WTC11 (cell line): ENCODE data around the gene DHX30. TPM values are rescaled to one million over a fixed set of nuclear protein-coding genes. Genes with fewer than 3 reads are reported as not detected.

ENCODE experiments used
- ATAC-seq: fragments of 200-7000 bp; cut with Tn5 transposase; 2 replicates; pipeline ENCODE4 v1.10.0; 2021; ENCODE audit warnings: mild to moderate bottlenecking, moderate library complexity
- Bru-seq: library from RNA; stranded (reverse); fragments of 400-500 nt; gene quantifications from one replicate; lab custom pipeline; 2021; lab: Mats Ljungman, UMichigan
- CTCF ChIA-PET: fragments of 300-600 bp; sonication (Branson Sonifier 250); formaldehyde crosslinking; loops from one replicate; lab custom pipeline; 2021; ENCODE audit warnings: antibody characterized with exemption; lab: Charles Lee
- POLR2A ChIA-PET: fragments of 350-600 bp; sonication (Branson Sonifier 250); formaldehyde crosslinking; loops from one replicate; lab custom pipeline; 2021; ENCODE audit warnings: antibody characterized with exemption; lab: Charles Lee
- DNase-seq: peaks from one replicate; pipeline ENCODE4 v3.0.0; 2021; ENCODE audit warnings: low spot score
- H3K27ac Mint-ChIP-seq: 2 replicates; pipeline ENCODE4 v1.8.0; 2021; ENCODE audit warnings: mixed read lengths
- H3K27me3 Mint-ChIP-seq: 2 replicates; pipeline ENCODE4 v1.8.0; 2021; ENCODE audit warnings: low read depth, mild to moderate bottlenecking, moderate library complexity, mixed read lengths
- H3K36me3 Mint-ChIP-seq: 2 replicates; pipeline ENCODE4 v1.8.0; 2021; ENCODE audit warnings: mixed read lengths
- H3K4me1 Mint-ChIP-seq: 2 replicates; pipeline ENCODE4 v1.8.0; 2022; ENCODE audit warnings: mixed read lengths
- H3K4me3 Mint-ChIP-seq: 2 replicates; pipeline ENCODE4 v1.8.0; 2021; ENCODE audit warnings: mild to moderate bottlenecking, moderate library complexity, mixed read lengths
- H3K9me3 Mint-ChIP-seq: 2 replicates; pipeline ENCODE4 v1.8.0; 2021; ENCODE audit warnings: mixed read lengths
- CREM ChIP-seq: sonication (generic); formaldehyde crosslinking; IDR thresholded peaks from 2 replicates; pipeline ENCODE4 v1.8.1; 2022; ENCODE audit warnings: mild to moderate bottlenecking, missing genetic modification reagents, moderate library complexity
- E2F5 ChIP-seq: sonication (generic); formaldehyde crosslinking; IDR thresholded peaks from 2 replicates; pipeline ENCODE4 v1.8.1; 2022; ENCODE audit warnings: mild to moderate bottlenecking, moderate library complexity, missing genetic modification reagents
- ELF4 ChIP-seq: sonication (generic); formaldehyde crosslinking; IDR thresholded peaks from 2 replicates; pipeline ENCODE4 v1.8.1; 2022; ENCODE audit warnings: low read depth, mild to moderate bottlenecking, moderate library complexity, missing genetic modification reagents
- ETV6 ChIP-seq: sonication (generic); formaldehyde crosslinking; IDR thresholded peaks from 2 replicates; pipeline ENCODE4 v1.8.1; 2022; ENCODE audit warnings: mild to moderate bottlenecking, missing genetic modification reagents
- FOXK1 ChIP-seq: sonication (generic); formaldehyde crosslinking; IDR thresholded peaks from 2 replicates; pipeline ENCODE4 v1.8.0; 2022; ENCODE audit warnings: mild to moderate bottlenecking, moderate library complexity, missing genetic modification reagents
- GABPB1 ChIP-seq: sonication (generic); formaldehyde crosslinking; IDR thresholded peaks from 2 replicates; pipeline ENCODE4 v1.8.1; 2023; ENCODE audit warnings: mild to moderate bottlenecking, missing genetic modification reagents
- GTF2I ChIP-seq: fragments of 250-450 bp; sonication (Bioruptor Pico); conservative IDR thresholded peaks from 2 replicates; pipeline ENCODE4 v1.4.0; 2021; ENCODE audit warnings: mild to moderate bottlenecking
- HMGXB4 ChIP-seq: sonication (generic); formaldehyde crosslinking; IDR thresholded peaks from 2 replicates; pipeline ENCODE4 v1.8.1; 2023; ENCODE audit warnings: mild to moderate bottlenecking, moderate library complexity, missing genetic modification reagents
- SMAD3 ChIP-seq: sonication (generic); formaldehyde crosslinking; IDR thresholded peaks from 2 replicates; pipeline ENCODE4 v1.8.0; 2022; ENCODE audit warnings: missing genetic modification reagents, mild to moderate bottlenecking, borderline replicate concordance
- TCF7 ChIP-seq: sonication (generic); formaldehyde crosslinking; IDR thresholded peaks from 2 replicates; pipeline ENCODE4 v1.8.0; 2022; ENCODE audit warnings: mild to moderate bottlenecking, low read depth, missing genetic modification reagents, moderate library complexity
- TEAD1 ChIP-seq: sonication (generic); formaldehyde crosslinking; IDR thresholded peaks from 2 replicates; pipeline ENCODE4 v1.8.0; 2022; ENCODE audit warnings: mild to moderate bottlenecking, missing genetic modification reagents
- ZBTB43 ChIP-seq: sonication (generic); formaldehyde crosslinking; IDR thresholded peaks from 2 replicates; pipeline ENCODE4 v1.8.1; 2023; ENCODE audit warnings: mild to moderate bottlenecking, missing genetic modification reagents
- ZNF232 ChIP-seq: sonication (generic); formaldehyde crosslinking; IDR thresholded peaks from 2 replicates; pipeline ENCODE4 v1.8.0; 2022; ENCODE audit warnings: mild to moderate bottlenecking, missing genetic modification reagents
- ZNF317 ChIP-seq: sonication (generic); formaldehyde crosslinking; IDR thresholded peaks from 2 replicates; pipeline ENCODE4 v1.8.1; 2023; ENCODE audit warnings: low read depth, mild to moderate bottlenecking, moderate library complexity, missing genetic modification reagents, borderline replicate concordance
- ZNF423 ChIP-seq: fragments of 250-450 bp; sonication (Bioruptor Pico); IDR thresholded peaks from 2 replicates; pipeline ENCODE4 v2.1.2; 2022; ENCODE audit warnings: mild to moderate bottlenecking, moderate library complexity
- long read RNA-seq, 3 experiments: library from RNA in 1 of 3; library from capped mRNA in 1 of 3; library from polyadenylated mRNA in 1 of 3; unstranded in 2 of 3; stranded (forward) in 1 of 3; transcript quantifications; one replicate each; pipeline ENCODE4 v2.0.0, GENCODE V29; 2021
- total RNA-seq: library from RNA; stranded (reverse); gene quantifications from 3 replicates; pipeline ENCODE4 v1.2.3, GENCODE V29; 2021
- TF ChIP-seq, protein P1 (sequence below): sonication (generic); formaldehyde crosslinking; IDR thresholded peaks from 2 replicates; pipeline ENCODE4 v1.8.0; 2022; ENCODE audit warnings: mild to moderate bottlenecking, missing genetic modification reagents
- TF ChIP-seq, protein P2 (sequence below): sonication (generic); formaldehyde crosslinking; IDR thresholded peaks from 2 replicates; pipeline ENCODE4 v1.8.1; 2023; ENCODE audit warnings: mild to moderate bottlenecking, missing genetic modification reagents, moderate library complexity
- TF ChIP-seq, protein P3 (sequence below): fragments of 200-600 bp; IDR thresholded peaks from 2 replicates; pipeline ENCODE4 v1.8.0; 2022; ENCODE audit warnings: antibody characterized with exemption
- TF ChIP-seq, protein P4 (sequence below): sonication (generic); formaldehyde crosslinking; IDR thresholded peaks from 2 replicates; pipeline ENCODE4 v1.8.0; 2022; ENCODE audit warnings: mild to moderate bottlenecking, missing genetic modification reagents

The DHX30 gene, protein sequence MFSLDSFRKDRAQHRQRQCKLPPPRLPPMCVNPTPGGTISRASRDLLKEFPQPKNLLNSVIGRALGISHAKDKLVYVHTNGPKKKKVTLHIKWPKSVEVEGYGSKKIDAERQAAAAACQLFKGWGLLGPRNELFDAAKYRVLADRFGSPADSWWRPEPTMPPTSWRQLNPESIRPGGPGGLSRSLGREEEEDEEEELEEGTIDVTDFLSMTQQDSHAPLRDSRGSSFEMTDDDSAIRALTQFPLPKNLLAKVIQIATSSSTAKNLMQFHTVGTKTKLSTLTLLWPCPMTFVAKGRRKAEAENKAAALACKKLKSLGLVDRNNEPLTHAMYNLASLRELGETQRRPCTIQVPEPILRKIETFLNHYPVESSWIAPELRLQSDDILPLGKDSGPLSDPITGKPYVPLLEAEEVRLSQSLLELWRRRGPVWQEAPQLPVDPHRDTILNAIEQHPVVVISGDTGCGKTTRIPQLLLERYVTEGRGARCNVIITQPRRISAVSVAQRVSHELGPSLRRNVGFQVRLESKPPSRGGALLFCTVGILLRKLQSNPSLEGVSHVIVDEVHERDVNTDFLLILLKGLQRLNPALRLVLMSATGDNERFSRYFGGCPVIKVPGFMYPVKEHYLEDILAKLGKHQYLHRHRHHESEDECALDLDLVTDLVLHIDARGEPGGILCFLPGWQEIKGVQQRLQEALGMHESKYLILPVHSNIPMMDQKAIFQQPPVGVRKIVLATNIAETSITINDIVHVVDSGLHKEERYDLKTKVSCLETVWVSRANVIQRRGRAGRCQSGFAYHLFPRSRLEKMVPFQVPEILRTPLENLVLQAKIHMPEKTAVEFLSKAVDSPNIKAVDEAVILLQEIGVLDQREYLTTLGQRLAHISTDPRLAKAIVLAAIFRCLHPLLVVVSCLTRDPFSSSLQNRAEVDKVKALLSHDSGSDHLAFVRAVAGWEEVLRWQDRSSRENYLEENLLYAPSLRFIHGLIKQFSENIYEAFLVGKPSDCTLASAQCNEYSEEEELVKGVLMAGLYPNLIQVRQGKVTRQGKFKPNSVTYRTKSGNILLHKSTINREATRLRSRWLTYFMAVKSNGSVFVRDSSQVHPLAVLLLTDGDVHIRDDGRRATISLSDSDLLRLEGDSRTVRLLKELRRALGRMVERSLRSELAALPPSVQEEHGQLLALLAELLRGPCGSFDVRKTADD
- total RNA-seq: 97.3 to 99.2 TPM (median 98.1 TPM) in 3 replicates
- percentile 78 among the genes with signal in this experiment for Bru-seq, nascent RNA
- long read RNA-seq, experiment 1, full-length matches to known transcripts: 462 of 686 reads
- long read RNA-seq, experiment 1, partial matches to known transcripts: 59 of 686 reads
- long read RNA-seq, experiment 1, other reads (novel, unspliced or antisense): 165 of 686 reads
- long read RNA-seq, experiment 2, full-length matches to known transcripts: 33 of 115 reads
- long read RNA-seq, experiment 2, partial matches to known transcripts: 56 of 115 reads
- long read RNA-seq, experiment 2, other reads (novel, unspliced or antisense): 26 of 115 reads
- long read RNA-seq, experiment 3, full-length matches to known transcripts: 3 of 8 reads
- long read RNA-seq, experiment 3, partial matches to known transcripts: 5 of 8 reads
- long read RNA-seq, experiment 3, other reads (novel, unspliced or antisense): 0 of 8 reads

DNA sequence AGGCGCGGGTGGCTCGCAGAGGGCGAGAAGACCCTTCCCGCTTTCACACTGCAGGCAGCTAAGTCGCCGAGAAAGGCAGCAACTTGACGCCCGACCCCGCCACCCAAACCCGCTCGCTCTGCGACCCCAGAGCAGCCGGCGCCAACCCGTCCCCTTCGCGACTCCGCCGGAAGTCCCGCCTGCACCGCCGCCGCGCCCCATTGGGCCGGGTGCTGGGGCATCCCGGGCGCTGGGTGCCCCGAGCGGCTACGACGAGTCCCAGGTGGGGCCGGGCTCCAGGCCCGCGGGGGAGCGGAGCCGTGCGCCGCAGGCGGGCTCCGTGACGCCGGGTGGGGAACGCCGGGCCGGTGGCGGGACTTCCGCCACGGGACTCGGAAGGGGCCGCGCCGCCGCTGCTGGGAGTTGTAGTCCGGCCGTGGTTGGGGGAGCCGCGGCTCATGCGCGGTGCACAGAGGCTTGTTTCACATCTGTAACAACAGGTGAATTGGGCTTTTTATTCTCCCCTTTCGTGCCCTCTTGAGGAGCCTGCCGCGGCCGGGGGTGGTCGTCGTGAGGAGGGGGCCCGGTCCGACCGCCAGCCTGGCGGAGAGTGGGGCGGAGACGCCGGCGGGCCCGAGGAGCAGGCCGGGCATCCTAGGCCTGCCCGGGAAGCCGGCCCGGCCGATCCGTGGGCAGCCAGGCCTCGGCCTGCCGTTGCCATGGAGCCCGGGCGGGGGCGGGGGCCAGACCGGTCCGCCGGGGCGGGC is at the start of gene DHX30:
TSS of gene DHX30 (plus strand) at position 405 of the 746 bp plus-strand sequence. CDS start 7,546 bp downstream, outside the sequence.
- Mint-ChIP-seq H3K27me3 (no peaks in the 10 kb centered on the region), H3K36me3 (peaks cover 14% of the 10 kb centered on the region), H3K27ac (peak within 1 kb of the TSS; percentile 98), H3K4me3 (peak within 1 kb of the TSS; percentile 98), H3K4me1 (peaks cover 11% of the 10 kb centered on the region; the same call in 1 of the 2 replicates), H3K9me3 (no peaks in the 10 kb centered on the region)
- ChIA-PET POLR2A (interaction anchor here (0.6 to 1.5 kb wide), 3 partner anchors 11 to 639 kb away, joined by 3 to 5 read pairs (median 4); partner anchors contain the start of gene SETD2), CTCF (interaction anchor here (0.6 to 1.7 kb wide), 5 partner anchors 11 to 280 kb away, joined by 3 to 10 read pairs (median 5); no protein-coding TSS in a partner anchor)
- peak; percentile 76 for ATAC-seq
- peak; percentile 71 for DNase-seq
- peak; percentile 63 for TF ChIP-seq FOXK1 (CRISPR knock-in tag)
- no peak for TF ChIP-seq GTF2I (CRISPR knock-in tag)
- peak; percentile 80 for TF ChIP-seq ZNF423 (CRISPR knock-in tag)
- TF ChIP-seq, protein P1, sequence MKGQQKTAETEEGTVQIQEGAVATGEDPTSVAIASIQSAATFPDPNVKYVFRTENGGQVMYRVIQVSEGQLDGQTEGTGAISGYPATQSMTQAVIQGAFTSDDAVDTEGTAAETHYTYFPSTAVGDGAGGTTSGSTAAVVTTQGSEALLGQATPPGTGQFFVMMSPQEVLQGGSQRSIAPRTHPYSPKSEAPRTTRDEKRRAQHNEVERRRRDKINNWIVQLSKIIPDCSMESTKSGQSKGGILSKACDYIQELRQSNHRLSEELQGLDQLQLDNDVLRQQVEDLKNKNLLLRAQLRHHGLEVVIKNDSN (CRISPR knock-in tag): peak; percentile 77
- TF ChIP-seq, protein P2, sequence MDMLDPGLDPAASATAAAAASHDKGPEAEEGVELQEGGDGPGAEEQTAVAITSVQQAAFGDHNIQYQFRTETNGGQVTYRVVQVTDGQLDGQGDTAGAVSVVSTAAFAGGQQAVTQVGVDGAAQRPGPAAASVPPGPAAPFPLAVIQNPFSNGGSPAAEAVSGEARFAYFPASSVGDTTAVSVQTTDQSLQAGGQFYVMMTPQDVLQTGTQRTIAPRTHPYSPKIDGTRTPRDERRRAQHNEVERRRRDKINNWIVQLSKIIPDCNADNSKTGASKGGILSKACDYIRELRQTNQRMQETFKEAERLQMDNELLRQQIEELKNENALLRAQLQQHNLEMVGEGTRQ: peak; percentile 89
- TF ChIP-seq SMAD3 (CRISPR knock-in tag): no peak
- TF ChIP-seq, protein P3, sequence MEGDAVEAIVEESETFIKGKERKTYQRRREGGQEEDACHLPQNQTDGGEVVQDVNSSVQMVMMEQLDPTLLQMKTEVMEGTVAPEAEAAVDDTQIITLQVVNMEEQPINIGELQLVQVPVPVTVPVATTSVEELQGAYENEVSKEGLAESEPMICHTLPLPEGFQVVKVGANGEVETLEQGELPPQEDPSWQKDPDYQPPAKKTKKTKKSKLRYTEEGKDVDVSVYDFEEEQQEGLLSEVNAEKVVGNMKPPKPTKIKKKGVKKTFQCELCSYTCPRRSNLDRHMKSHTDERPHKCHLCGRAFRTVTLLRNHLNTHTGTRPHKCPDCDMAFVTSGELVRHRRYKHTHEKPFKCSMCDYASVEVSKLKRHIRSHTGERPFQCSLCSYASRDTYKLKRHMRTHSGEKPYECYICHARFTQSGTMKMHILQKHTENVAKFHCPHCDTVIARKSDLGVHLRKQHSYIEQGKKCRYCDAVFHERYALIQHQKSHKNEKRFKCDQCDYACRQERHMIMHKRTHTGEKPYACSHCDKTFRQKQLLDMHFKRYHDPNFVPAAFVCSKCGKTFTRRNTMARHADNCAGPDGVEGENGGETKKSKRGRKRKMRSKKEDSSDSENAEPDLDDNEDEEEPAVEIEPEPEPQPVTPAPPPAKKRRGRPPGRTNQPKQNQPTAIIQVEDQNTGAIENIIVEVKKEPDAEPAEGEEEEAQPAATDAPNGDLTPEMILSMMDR: no peak
- peak; percentile 40; the same call in 1 of the 2 replicates for TF ChIP-seq GABPB1 (CRISPR knock-in tag)
- TF ChIP-seq ZBTB43 (CRISPR knock-in tag): peak; percentile 83; the same call in 1 of the 2 replicates
- TF ChIP-seq, protein P4, sequence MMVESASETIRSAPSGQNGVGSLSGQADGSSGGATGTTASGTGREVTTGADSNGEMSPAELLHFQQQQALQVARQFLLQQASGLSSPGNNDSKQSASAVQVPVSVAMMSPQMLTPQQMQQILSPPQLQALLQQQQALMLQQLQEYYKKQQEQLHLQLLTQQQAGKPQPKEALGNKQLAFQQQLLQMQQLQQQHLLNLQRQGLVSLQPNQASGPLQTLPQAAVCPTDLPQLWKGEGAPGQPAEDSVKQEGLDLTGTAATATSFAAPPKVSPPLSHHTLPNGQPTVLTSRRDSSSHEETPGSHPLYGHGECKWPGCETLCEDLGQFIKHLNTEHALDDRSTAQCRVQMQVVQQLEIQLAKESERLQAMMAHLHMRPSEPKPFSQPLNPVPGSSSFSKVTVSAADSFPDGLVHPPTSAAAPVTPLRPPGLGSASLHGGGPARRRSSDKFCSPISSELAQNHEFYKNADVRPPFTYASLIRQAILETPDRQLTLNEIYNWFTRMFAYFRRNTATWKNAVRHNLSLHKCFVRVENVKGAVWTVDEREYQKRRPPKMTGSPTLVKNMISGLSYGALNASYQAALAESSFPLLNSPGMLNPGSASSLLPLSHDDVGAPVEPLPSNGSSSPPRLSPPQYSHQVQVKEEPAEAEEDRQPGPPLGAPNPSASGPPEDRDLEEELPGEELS (CRISPR knock-in tag): no peak
- TF ChIP-seq ELF4 (CRISPR knock-in tag): peak; percentile 73; the same call in 1 of the 2 replicates
- peak; percentile 51; the same call in 1 of the 2 replicates for TF ChIP-seq ETV6 (CRISPR knock-in tag)
- TF ChIP-seq ZNF317 (CRISPR knock-in tag): 0 out of 2 replicates have a peak, but pooled peaks have one; percentile 40
- TF ChIP-seq CREM (CRISPR knock-in tag): peak; percentile 50; the same call in 1 of the 2 replicates
- peak; percentile 55; the same call in 1 of the 2 replicates for TF ChIP-seq HMGXB4 (CRISPR knock-in tag)
- peak; percentile 90 for TF ChIP-seq E2F5
- 0 out of 2 replicates have a peak, but pooled peaks have one; percentile 65 for TF ChIP-seq TEAD1 (CRISPR knock-in tag)
- no peak; the same call in 1 of the 2 replicates for TF ChIP-seq TCF7 (CRISPR knock-in tag)
- TF ChIP-seq ZNF232 (CRISPR knock-in tag): peak; percentile 74
